ENCODE data around the gene METTL8.

DNA sequence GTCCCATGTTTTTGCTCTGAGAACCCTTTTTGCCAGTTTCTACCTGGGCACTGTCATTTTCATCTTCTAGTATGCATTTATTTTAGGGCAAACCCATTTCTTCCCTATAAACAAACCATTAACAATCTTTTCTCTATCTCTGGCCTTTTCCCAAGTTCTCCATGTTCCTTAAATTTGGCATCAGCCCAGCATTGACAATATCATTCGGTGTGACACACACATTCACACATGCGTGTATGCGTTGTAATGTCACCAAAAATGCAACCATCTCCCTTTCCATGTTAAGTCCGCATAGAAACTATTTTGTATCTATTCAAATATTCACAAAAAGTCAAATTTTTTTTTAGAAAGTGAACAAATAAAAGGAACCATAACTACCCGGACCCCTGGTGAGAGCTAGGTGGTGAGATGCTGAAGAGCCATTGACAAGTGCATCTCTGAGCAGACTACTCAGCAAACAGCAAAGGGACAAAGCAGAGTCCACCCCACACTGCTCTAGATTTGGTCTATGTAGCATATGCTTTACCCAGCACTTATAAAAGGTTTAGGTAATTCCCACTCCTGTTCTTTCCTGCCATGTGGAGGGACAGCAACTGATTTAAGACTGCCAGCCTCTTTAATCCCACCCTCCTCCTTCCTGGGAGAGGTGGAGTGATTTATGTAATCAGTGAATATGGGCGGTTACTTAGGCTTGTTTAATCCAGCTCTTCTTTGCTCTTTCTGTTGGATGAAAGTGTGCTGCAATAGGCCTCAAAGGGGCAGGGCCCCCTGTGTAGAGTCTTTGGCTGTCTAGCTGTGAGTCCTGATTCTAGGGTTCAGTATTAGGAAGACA lies 124.1 kb downstream of the METTL8 start:
- TF ChIP-seq, protein P1, sequence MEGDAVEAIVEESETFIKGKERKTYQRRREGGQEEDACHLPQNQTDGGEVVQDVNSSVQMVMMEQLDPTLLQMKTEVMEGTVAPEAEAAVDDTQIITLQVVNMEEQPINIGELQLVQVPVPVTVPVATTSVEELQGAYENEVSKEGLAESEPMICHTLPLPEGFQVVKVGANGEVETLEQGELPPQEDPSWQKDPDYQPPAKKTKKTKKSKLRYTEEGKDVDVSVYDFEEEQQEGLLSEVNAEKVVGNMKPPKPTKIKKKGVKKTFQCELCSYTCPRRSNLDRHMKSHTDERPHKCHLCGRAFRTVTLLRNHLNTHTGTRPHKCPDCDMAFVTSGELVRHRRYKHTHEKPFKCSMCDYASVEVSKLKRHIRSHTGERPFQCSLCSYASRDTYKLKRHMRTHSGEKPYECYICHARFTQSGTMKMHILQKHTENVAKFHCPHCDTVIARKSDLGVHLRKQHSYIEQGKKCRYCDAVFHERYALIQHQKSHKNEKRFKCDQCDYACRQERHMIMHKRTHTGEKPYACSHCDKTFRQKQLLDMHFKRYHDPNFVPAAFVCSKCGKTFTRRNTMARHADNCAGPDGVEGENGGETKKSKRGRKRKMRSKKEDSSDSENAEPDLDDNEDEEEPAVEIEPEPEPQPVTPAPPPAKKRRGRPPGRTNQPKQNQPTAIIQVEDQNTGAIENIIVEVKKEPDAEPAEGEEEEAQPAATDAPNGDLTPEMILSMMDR (IDR thresholded peaks at IDR 0.05; ENCODE audit: low read length): no peak
- no peak for TF ChIP-seq EZH2phosphoT487 (IDR thresholded peaks at IDR 0.05; ENCODE audit: low read length)

Data from MM.1S (cell line).